KOPT-K1 (cell line): Measurements from ENCODE around the gene ELMO1.
A peak's percentile ranks its signal among the peaks of the same experiment; 100 is the strongest.

Experiments
- H3K27ac ChIP-seq: fragments of 200-600 bp; sonication (generic); 2 replicates; pipeline ENCODE4 v1.5.1; 2016; ENCODE audit warnings: antibody characterized with exemption, mild to moderate bottlenecking, low read depth, low read length; ENCODE audit not compliant: poor library complexity, severe bottlenecking
- H3K36me3 ChIP-seq: fragments of 200-600 bp; sonication (generic); 2 replicates; pipeline ENCODE4 v1.5.1; 2017; ENCODE audit warnings: antibody characterized with exemption, mild to moderate bottlenecking, low read length, moderate library complexity; ENCODE audit not compliant: insufficient read depth
- H3K9me3 ChIP-seq: fragments of 200-600 bp; sonication (generic); 2 replicates; pipeline ENCODE4 v1.5.1; 2017; ENCODE audit warnings: antibody characterized with exemption, low read length, mild to moderate bottlenecking; ENCODE audit not compliant: insufficient read depth, poor library complexity, severe bottlenecking

Gene ELMO1

GRCh38 chr7:37113661-37114355 lies 334.9 kb downstream of the ELMO1 start:
- Histone ChIP-seq H3K27ac (no peak overlapping the region), H3K9me3 (no peaks in the 10 kb centered on the region), H3K36me3 (peaks cover 54% of the 10 kb centered on the region; the same call in 1 of the 2 replicates)

GRCh38 chr7:37112876-37113275 lies 335.8 kb downstream of the ELMO1 start:
- Histone ChIP-seq H3K9me3 (no peaks in the 10 kb centered on the region), H3K36me3 (peaks cover 53% of the 10 kb centered on the region; the same call in 1 of the 2 replicates), H3K27ac (no peak overlapping the region)

- no peak overlapping the region for H3K27ac ChIP-seq
- H3K36me3 ChIP-seq: peaks cover 52% of the 10 kb centered on the region; the same call in 1 of the 2 replicates
- H3K9me3 ChIP-seq: no peaks in the 10 kb centered on the region
Observed at GRCh38 chr7:37112218-37112617, 336.4 kb downstream of the ELMO1 start.

GRCh38 chr7:37111459-37111858 lies 337.2 kb downstream of the ELMO1 start:
- H3K9me3 ChIP-seq: no peaks in the 10 kb centered on the region
- H3K36me3 ChIP-seq: peaks cover 54% of the 10 kb centered on the region; the same call in 1 of the 2 replicates
- H3K27ac ChIP-seq: no peak overlapping the region

- no peak overlapping the region for H3K27ac ChIP-seq
- H3K36me3 ChIP-seq: peaks cover 60% of the 10 kb centered on the region; the same call in 1 of the 2 replicates
- H3K9me3 ChIP-seq: no peaks in the 10 kb centered on the region
Observed at GRCh38 chr7:37110660-37111424, 337.8 kb downstream of the ELMO1 start.

- H3K27ac ChIP-seq: no peak overlapping the region
- H3K36me3 ChIP-seq: peaks cover 60% of the 10 kb centered on the region; the same call in 1 of the 2 replicates
Observed at GRCh38 chr7:37109843-37110242, 338.8 kb downstream of the ELMO1 start.

GRCh38 chr7:37109016-37109683 lies 339.5 kb downstream of the ELMO1 start:
- Histone ChIP-seq H3K36me3 (peaks cover 60% of the 10 kb centered on the region; the same call in 1 of the 2 replicates), H3K27ac (no peak overlapping the region), H3K9me3 (no peaks in the 10 kb centered on the region)

More at GRCh38 chr7:37109843-37110242, 338.8 kb downstream of the ELMO1 start:
- no peaks in the 10 kb centered on the region for H3K9me3 ChIP-seq

GRCh38 chr7:37108615-37109014 lies 340.0 kb downstream of the ELMO1 start:
- peaks cover 55% of the 10 kb centered on the region; the same call in 1 of the 2 replicates for H3K36me3 ChIP-seq
- no peaks in the 10 kb centered on the region for H3K9me3 ChIP-seq
- H3K27ac ChIP-seq: no peak overlapping the region

- Histone ChIP-seq H3K36me3 (peaks cover 45% of the 10 kb centered on the region; the same call in 1 of the 2 replicates), H3K9me3 (no peaks in the 10 kb centered on the region), H3K27ac (no peak overlapping the region)
Observed at GRCh38 chr7:37107047-37107750, 341.5 kb downstream of the ELMO1 start.

- H3K27ac ChIP-seq: no peak overlapping the region
- H3K36me3 ChIP-seq: peaks cover 34% of the 10 kb centered on the region; the same call in 1 of the 2 replicates
- H3K9me3 ChIP-seq: no peaks in the 10 kb centered on the region
Observed at GRCh38 chr7:37105762-37106161, 342.9 kb downstream of the ELMO1 start.

- Histone ChIP-seq H3K9me3 (no peaks in the 10 kb centered on the region), H3K27ac (no peak overlapping the region), H3K36me3 (peaks cover 29% of the 10 kb centered on the region; the same call in 1 of the 2 replicates)
Observed at GRCh38 chr7:37104822-37105518, 343.7 kb downstream of the ELMO1 start.

- Histone ChIP-seq H3K9me3 (no peaks in the 10 kb centered on the region), H3K27ac (no peak overlapping the region)
Observed at GRCh38 chr7:37102518-37103137, 346.0 kb downstream of the ELMO1 start.

GRCh38 chr7:37100735-37101331 lies 347.8 kb downstream of the ELMO1 start:
- Histone ChIP-seq H3K27ac (peak overlapping the region; percentile 51), H3K36me3 (peaks cover 13% of the 10 kb centered on the region), H3K9me3 (no peaks in the 10 kb centered on the region)

More at GRCh38 chr7:37102518-37103137, 346.0 kb downstream of the ELMO1 start:
- H3K36me3 ChIP-seq: 0 out of 2 replicates have a peak, but pooled peaks cover 8% of the 10 kb centered on the region
